ENCODE data around the gene NLRP3. TPM values are rescaled to one million over a fixed set of nuclear protein-coding genes. Genes with fewer than 3 reads are reported as not detected.
"Not testable (repeated sequence)": the region's sequence is repeated elsewhere in the genome, so short reads cannot be mapped to it uniquely, and the experiment has no call there.

Gene NLRP3
- total RNA-seq, 4 donors from 2014 or later: 0.75 to 1.7 (median 0.82) TPM; not detected in 1

DNA sequence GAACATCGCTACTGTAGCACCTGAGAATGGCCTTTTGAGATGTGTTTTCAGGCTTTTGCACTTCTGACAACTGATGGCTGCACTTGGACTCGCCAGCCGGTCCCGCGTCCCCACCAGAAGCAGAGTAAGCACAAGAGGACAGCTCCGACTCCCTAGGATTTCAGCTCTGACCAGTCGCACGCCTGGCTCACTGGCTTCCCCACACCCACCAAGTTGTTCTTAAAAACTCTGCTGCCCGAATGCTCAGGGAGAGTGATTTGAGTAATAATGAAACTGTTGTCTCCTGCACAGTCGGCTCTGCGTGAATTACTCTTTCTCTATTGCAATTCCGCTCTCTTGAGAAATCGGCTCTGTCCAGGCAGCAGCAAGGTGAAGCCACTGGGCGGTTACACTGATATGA, 40.2 kb upstream of the NLRP3 start:
- in situ Hi-C loops (cut with MboI; ENCODE audit: low pct_ligation_motif_present in 1 of 4, low pct_unique_long_range_greater_than_20kb in 1 of 4, low sequenced_read_pairs in 3 of 4) (loop anchor here in 1 of 4 donors (25.0 kb wide), 1 partner anchor 112 kb away; no protein-coding TSS in a partner anchor), intact Hi-C loops (cut with DNase I; ENCODE audit: low total_unique reads) (no loop called here)
- DNase-seq: no peak
- H3K4me3 ChIP-seq: no peak overlapping the region
- peaks cover 0 to 3% (median 0%) of the 10 kb centered on the region in 4 donors for H3K4me1 ChIP-seq
- 87 to 93% methylated on average over 3 to 14 of the region's 14 CpGs for WGBS, 2 donors (ENCODE audit: low coverage in 1 of 2)
- H3K27ac ChIP-seq: no peak overlapping the region
- TF ChIP-seq, protein P1, sequence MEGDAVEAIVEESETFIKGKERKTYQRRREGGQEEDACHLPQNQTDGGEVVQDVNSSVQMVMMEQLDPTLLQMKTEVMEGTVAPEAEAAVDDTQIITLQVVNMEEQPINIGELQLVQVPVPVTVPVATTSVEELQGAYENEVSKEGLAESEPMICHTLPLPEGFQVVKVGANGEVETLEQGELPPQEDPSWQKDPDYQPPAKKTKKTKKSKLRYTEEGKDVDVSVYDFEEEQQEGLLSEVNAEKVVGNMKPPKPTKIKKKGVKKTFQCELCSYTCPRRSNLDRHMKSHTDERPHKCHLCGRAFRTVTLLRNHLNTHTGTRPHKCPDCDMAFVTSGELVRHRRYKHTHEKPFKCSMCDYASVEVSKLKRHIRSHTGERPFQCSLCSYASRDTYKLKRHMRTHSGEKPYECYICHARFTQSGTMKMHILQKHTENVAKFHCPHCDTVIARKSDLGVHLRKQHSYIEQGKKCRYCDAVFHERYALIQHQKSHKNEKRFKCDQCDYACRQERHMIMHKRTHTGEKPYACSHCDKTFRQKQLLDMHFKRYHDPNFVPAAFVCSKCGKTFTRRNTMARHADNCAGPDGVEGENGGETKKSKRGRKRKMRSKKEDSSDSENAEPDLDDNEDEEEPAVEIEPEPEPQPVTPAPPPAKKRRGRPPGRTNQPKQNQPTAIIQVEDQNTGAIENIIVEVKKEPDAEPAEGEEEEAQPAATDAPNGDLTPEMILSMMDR (IDR thresholded peaks at IDR 0.05): no peak
- TF ChIP-seq POLR2A (IDR thresholded peaks at IDR 0.05): no peak
- TF ChIP-seq POLR2AphosphoS5 (IDR thresholded peaks at IDR 0.05): no peak
- TF ChIP-seq EP300 (IDR thresholded peaks at IDR 0.05; ENCODE audit: low read depth): no peak
- H3K9me3 ChIP-seq: no peaks in the 10 kb centered on the region
- H3K36me3 ChIP-seq: no peaks in the 10 kb centered on the region
- no peaks in the 10 kb centered on the region for H3K27me3 ChIP-seq

- 60 to 77% methylated on average over 4 to 7 of the region's 7 CpGs for WGBS, 2 donors (ENCODE audit: low coverage in 1 of 2)
- no peaks in the 10 kb centered on the region for H3K27me3 ChIP-seq
- in situ Hi-C loops (cut with MboI; ENCODE audit: low pct_ligation_motif_present in 1 of 4, low pct_unique_long_range_greater_than_20kb in 1 of 4, low sequenced_read_pairs in 3 of 4) (loop anchor here in 1 of 4 donors (25.0 kb wide), 1 partner anchor 111 kb away; no protein-coding TSS in a partner anchor), intact Hi-C loops (cut with DNase I; ENCODE audit: low total_unique reads) (no loop called here)
- no peak for TF ChIP-seq EP300 (IDR thresholded peaks at IDR 0.05; ENCODE audit: low read depth)
- TF ChIP-seq, protein P1 (IDR thresholded peaks at IDR 0.05): no peak
- no peak for TF ChIP-seq POLR2A (IDR thresholded peaks at IDR 0.05)
- DNase-seq: no peak
- peaks cover 0 to 3% (median 0%) of the 10 kb centered on the region in 4 donors for H3K4me1 ChIP-seq
- H3K27ac ChIP-seq: no peak overlapping the region
- H3K36me3 ChIP-seq: no peaks in the 10 kb centered on the region
- H3K4me3 ChIP-seq: no peak overlapping the region
- H3K9me3 ChIP-seq: no peaks in the 10 kb centered on the region
These were observed 39.3 kb upstream of the NLRP3 start for GRCh38 chr1:247376659-247377058.

GRCh38 chr1:247377656-247378055, 38.3 kb upstream of the NLRP3 start:
- DNase-seq; H3K9me3 ChIP-seq; H3K4me1 ChIP-seq; H3K36me3 ChIP-seq; H3K4me3 ChIP-seq; H3K27me3 ChIP-seq; H3K27ac ChIP-seq; intact Hi-C loops (cut with DNase I; ENCODE audit: low total_unique reads): not testable (repeated sequence)
- in situ Hi-C loops (cut with MboI; ENCODE audit: low pct_ligation_motif_present in 1 of 4, low pct_unique_long_range_greater_than_20kb in 1 of 4, low sequenced_read_pairs in 3 of 4): loop anchor here in 1 of 4 donors (25.0 kb wide), 1 partner anchor 110 kb away; no protein-coding TSS in a partner anchor
- 75 to 79% methylated on average over 6 to 7 of the region's 7 CpGs for WGBS, 2 donors (ENCODE audit: low coverage in 1 of 2)

DNA sequence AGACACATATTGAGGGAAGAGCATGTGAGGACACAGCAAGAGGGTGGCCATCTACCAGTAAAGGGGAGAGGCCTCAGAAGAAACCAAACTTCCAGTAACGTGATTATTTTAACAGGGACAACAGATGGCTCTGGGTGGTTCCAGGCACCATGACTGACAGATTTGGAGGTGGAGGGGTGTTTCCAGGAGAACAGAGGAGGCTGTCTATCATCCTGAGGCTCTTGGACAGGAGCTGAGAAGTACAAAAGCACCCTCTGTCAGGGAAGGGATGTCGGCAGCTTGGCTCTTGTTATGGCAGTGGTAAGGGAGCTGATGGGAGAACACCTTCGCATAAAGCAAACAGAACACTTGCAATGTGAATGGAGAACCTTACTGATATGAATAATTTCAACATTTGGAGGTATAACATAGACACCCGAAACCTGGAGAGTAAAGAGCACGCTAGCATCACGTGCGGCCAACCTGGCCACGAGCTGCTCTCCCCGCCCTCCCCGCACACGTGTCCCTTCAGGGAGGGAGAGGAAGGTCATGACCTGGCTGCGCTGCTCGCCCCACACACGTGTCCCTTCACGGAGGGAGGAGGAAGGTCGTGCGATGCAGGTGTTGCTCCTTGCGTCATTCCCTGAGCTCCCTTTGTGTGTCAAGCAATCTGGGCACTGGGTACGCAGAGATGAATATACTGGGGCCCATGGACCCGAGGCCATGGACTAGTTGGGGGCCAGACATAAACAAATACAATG, 37.5 kb upstream of the NLRP3 start:
- intact Hi-C loops (cut with DNase I; ENCODE audit: low total_unique reads) (no loop called here), in situ Hi-C loops (cut with MboI; ENCODE audit: low pct_ligation_motif_present in 1 of 4, low pct_unique_long_range_greater_than_20kb in 1 of 4, low sequenced_read_pairs in 3 of 4) (loop anchor here in 1 of 4 donors (25.0 kb wide), 1 partner anchor 109 kb away; no protein-coding TSS in a partner anchor)
- DNase-seq: no peak
- Histone ChIP-seq H3K27me3 (no peaks in the 10 kb centered on the region), H3K4me3 (no peak overlapping the region), H3K27ac (no peak overlapping the region), H3K4me1 (no peaks in the 10 kb centered on the region), H3K9me3 (no peaks in the 10 kb centered on the region), H3K36me3 (no peaks in the 10 kb centered on the region)
- 85 to 87% methylated on average over 7 to 20 of the region's 20 CpGs for WGBS, 2 donors (ENCODE audit: low coverage in 1 of 2)
- TF ChIP-seq, protein P1 (IDR thresholded peaks at IDR 0.05): no peak
- TF ChIP-seq POLR2AphosphoS5 (IDR thresholded peaks at IDR 0.05) (no peak), EP300 (IDR thresholded peaks at IDR 0.05; ENCODE audit: low read depth) (no peak), POLR2A (IDR thresholded peaks at IDR 0.05) (no peak)
